ENCODE measurements around the gene FRMD4A. TPM values are rescaled to one million over a fixed set of nuclear protein-coding genes. Genes with fewer than 3 reads are reported as not detected.

FRMD4A gene
- total RNA-seq, 2 donors from 2014 or later = 22.3 to 22.4 TPM

- no peaks in the 10 kb centered on the region for H3K9me3 ChIP-seq (ENCODE audit: control insufficient read depth, low read length)
- 95 to 100% methylated on average over 1 to 2 of the region's 2 CpGs for WGBS, 2 experiments (ENCODE audit: insufficient coverage in 1 of 2, insufficient read length in 1 of 2)
- H3K4me1 Mint-ChIP-seq = peaks cover 27% of the 10 kb centered on the region
- H3K27ac Mint-ChIP-seq = no peak overlapping the region
- no peak overlapping the region for H3K9ac ChIP-seq (ENCODE audit: extremely low read depth, low read length, poor library complexity, severe bottlenecking)
- no peaks in the 10 kb centered on the region for H3K36me3 Mint-ChIP-seq (ENCODE audit: low read depth)
- H3K27me3 Mint-ChIP-seq (ENCODE audit: insufficient read depth) = peaks cover 4% of the 10 kb centered on the region
- H3K4me1 ChIP-seq (ENCODE audit: control insufficient read depth, insufficient read depth, low read length) = peaks cover 10% of the 10 kb centered on the region
- no peak for TF ChIP-seq CTCF (conservative IDR thresholded peaks at IDR 0.05)
- H3K4me3 ChIP-seq (ENCODE audit: low read length) = no peak overlapping the region
- H3K27ac ChIP-seq (ENCODE audit: low read depth, low read length) = no peak overlapping the region
- no peaks in the 10 kb centered on the region for H3K27me3 ChIP-seq (ENCODE audit: control insufficient read depth, insufficient read depth, low read length, poor library complexity, severe bottlenecking)
- H3K9me3 Mint-ChIP-seq = no peaks in the 10 kb centered on the region
- no peak overlapping the region for H3K4me3 Mint-ChIP-seq
- DNase-seq = no peak
- H3K36me3 ChIP-seq (ENCODE audit: control insufficient read depth, insufficient read depth, low read length) = no peaks in the 10 kb centered on the region
These were observed 2.9 kb upstream of the FRMD4A start for GRCh38 chr10:14333606-14334005.

GRCh38 chr10:14332903-14333302 lies 2.2 kb upstream of the FRMD4A start:
- Histone ChIP-seq H3K4me3 (ENCODE audit: low read length) (no peak overlapping the region), H3K27ac (ENCODE audit: low read depth, low read length) (no peak overlapping the region), H3K9ac (ENCODE audit: extremely low read depth, low read length, poor library complexity, severe bottlenecking) (no peak overlapping the region), H3K4me1 (ENCODE audit: control insufficient read depth, insufficient read depth, low read length) (peaks cover 10% of the 10 kb centered on the region), H3K9me3 (ENCODE audit: control insufficient read depth, low read length) (no peaks in the 10 kb centered on the region), H3K36me3 (ENCODE audit: control insufficient read depth, insufficient read depth, low read length) (no peaks in the 10 kb centered on the region), H3K27me3 (ENCODE audit: control insufficient read depth, insufficient read depth, low read length, poor library complexity, severe bottlenecking) (no peaks in the 10 kb centered on the region)
- Mint-ChIP-seq H3K36me3 (ENCODE audit: low read depth) (no peaks in the 10 kb centered on the region), H3K4me3 (no peak overlapping the region), H3K9me3 (no peaks in the 10 kb centered on the region), H3K27me3 (ENCODE audit: insufficient read depth) (peaks cover 4% of the 10 kb centered on the region), H3K27ac (no peak overlapping the region), H3K4me1 (peaks cover 27% of the 10 kb centered on the region)
- no peak for DNase-seq
- no peak for TF ChIP-seq CTCF (conservative IDR thresholded peaks at IDR 0.05)
- 90 to 100% methylated on average over 2 to 3 of the region's 3 CpGs for WGBS, 2 experiments (ENCODE audit: insufficient coverage in 1 of 2, insufficient read length in 1 of 2)

- Histone ChIP-seq H3K4me3 (ENCODE audit: low read length) (no peak overlapping the region), H3K36me3 (ENCODE audit: control insufficient read depth, insufficient read depth, low read length) (no peaks in the 10 kb centered on the region), H3K27ac (ENCODE audit: low read depth, low read length) (no peak overlapping the region), H3K9me3 (ENCODE audit: control insufficient read depth, low read length) (no peaks in the 10 kb centered on the region), H3K4me1 (ENCODE audit: control insufficient read depth, insufficient read depth, low read length) (no peaks in the 10 kb centered on the region), H3K27me3 (ENCODE audit: control insufficient read depth, insufficient read depth, low read length, poor library complexity, severe bottlenecking) (no peaks in the 10 kb centered on the region), H3K9ac (ENCODE audit: extremely low read depth, low read length, poor library complexity, severe bottlenecking) (no peak overlapping the region)
- no peak overlapping the region for H3K27ac Mint-ChIP-seq
- no peaks in the 10 kb centered on the region for H3K36me3 Mint-ChIP-seq (ENCODE audit: low read depth)
- DNase-seq = peak; percentile 73
- WGBS, 2 experiments (ENCODE audit: insufficient coverage in 1 of 2, insufficient read length in 1 of 2) = 40 to 57% methylated on average over 5 to 13 of the region's 13 CpGs
- H3K4me1 Mint-ChIP-seq = peaks cover 19% of the 10 kb centered on the region
- H3K9me3 Mint-ChIP-seq = no peaks in the 10 kb centered on the region
- H3K4me3 Mint-ChIP-seq = no peak overlapping the region
- no peak for TF ChIP-seq CTCF (conservative IDR thresholded peaks at IDR 0.05)
- peaks cover 4% of the 10 kb centered on the region for H3K27me3 Mint-ChIP-seq (ENCODE audit: insufficient read depth)
These were observed 964 bp downstream of the FRMD4A start for GRCh38 chr10:14329746-14330173.

All from endodermal cell (in vitro differentiated cells).